NCI-H446 (cell line): Measurements from ENCODE around the gene TGFB2.

Source experiments
- DNase-seq, 2 experiments: peaks; one replicate each; lab custom pipeline; 2025; lab: John Stamatoyannopoulos, UW

The TGFB2 gene

DNA sequence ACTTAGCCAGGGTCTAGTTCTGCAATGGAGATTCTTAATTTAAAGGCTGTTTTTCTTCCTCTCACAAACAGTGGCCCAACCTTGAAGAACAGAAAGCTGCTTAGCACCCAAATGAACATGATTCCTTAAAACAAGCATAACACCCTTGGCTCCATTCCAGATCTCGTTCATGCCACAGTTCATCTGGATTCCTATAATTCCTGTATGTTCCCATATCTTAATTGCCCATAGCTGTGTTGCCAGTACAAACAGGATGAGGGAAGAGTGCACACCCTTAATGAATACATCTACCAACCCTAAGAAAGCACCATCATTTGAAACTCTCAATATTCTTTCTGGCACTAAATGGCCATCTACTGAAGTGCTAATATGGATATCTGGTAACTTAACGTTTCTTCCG lies 45.5 kb downstream of the TGFB2 start:
- no peak for DNase-seq

DNA sequence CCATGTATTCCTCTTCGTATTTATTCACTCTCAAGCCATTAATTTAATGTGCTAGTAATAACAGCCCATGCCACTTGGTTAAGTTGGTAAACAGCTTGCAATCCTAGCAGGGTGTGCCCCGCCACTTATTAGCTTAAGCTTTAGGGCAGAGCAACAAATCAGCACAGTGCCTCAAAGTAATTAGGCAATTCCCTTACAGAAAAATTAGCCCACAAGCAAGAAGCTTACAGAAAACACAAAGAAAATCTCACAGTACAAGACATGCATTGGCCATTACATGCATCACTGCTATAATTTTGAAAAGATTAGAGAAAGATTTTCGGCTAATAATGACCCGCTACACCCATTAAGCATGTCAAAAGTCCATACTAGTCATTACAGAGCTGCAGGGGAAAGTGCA lies 47.6 kb downstream of the TGFB2 start:
- DNase-seq, result no peak

DNA sequence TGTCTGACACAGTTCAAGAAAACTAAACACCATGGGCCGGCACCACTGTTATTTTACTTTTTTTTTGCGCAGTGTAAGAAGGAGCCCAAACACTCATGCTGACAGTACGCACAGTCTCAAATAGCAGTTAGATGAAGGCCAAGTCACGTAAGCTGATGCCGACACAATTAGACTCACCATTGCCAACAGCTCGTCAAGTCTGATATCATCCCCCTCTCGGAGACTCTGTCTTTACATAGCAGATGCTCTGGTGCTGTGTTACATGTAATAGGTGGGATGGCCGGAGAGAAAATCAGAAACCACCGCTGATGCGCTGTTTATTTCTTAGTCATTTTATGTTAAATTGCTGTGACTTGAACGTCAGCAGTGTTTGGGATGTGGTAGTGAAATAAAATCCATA lies 49.3 kb downstream of the TGFB2 start:
- DNase-seq, result peak in 1 of 2 experiments; percentile 15

- no peak for DNase-seq
Measured at GRCh38 chr1:218394989-218395388, 49.9 kb downstream of the TGFB2 start.

- DNase-seq, result no peak
Measured at GRCh38 chr1:218395916-218396315, 50.8 kb downstream of the TGFB2 start.

- no peak for DNase-seq
Measured at GRCh38 chr1:218397752-218398339, 52.7 kb downstream of the TGFB2 start.

DNA sequence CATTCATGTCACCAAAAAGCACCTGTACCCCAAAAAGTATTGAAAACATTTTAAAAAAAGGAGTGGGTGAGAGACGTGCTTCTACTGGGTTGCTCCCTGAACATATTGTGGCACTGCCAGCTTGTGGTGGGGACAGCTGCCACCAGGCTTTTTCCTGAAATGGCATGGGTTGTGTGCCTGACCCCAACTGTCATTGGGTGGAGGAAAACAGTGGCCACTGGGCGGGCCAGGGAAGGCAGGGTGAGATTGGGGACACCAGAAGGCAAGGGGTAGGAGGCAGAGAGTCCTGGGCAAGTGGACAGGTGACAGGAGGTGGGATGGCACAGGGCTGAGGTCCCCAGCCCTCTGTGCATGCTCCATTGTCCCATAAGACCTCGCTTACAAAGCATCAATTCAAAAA lies 55.5 kb downstream of the TGFB2 start:
- no peak for DNase-seq

- no peak for DNase-seq
Measured at GRCh38 chr1:218401441-218401997, 56.4 kb downstream of the TGFB2 start.

GRCh38 chr1:218401998-218402785 lies 57.1 kb downstream of the TGFB2 start:
- no peak for DNase-seq

GRCh38 chr1:218402786-218403120 lies 57.6 kb downstream of the TGFB2 start:
- peak in 1 of 2 experiments; percentile 21 for DNase-seq

DNA sequence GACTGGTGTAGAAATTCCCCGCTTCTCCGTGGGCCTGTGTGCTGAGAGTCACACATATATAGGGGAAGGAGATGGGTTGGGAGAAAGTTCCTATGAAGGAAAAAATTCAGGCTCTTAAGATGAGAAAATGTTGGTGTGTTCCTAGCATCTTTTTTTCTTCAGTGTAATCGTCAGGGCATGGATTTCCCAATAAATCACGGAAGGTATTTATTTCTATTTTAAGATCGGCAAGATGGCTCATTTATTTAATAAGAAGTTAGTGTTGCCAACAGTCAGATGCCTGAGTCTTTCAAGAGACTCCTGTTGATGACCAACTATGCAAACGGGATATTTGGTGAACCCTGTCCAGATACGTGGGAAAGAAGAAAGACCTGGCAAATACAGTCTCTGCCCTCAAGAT lies 58.2 kb downstream of the TGFB2 start:
- no peak for DNase-seq

DNA sequence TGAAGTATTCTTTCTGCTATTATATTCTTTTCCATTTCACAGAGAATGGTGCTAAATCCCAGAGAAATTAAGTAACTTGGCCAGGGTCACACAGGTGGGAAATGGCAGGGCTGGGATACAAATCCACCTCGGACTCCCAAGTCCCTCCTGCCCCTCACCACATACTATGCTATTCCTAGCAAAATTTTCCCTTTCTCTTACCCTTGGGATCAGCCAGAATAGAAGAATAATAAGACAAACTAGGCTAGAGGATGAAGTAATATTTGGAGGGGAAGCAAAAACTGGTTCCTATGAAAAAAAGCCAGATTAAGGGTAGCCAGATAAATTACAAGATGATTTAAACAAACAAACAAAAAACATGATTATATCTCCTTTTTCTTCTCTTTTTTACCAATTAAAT lies 62.5 kb downstream of the TGFB2 start:
- DNase-seq, result no peak

DNA sequence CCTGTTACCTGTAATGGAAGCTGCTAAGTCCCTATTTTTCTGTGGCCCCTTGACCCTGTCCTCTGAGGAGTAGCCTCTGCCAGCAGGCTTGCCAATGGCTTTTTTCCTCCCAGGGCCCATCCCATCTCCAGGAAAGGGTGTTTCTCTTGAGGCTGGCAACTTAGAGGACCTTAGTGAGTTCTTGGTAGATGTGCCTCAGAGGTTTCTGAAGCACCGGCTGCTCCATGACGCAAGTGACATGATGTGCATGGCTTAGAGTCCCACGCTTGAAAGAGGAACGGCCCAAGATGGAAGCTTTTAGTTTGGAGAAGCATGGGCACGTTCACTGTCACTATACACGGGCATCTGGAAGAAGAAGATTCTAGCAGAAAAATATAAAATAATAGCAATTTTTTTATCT lies 63.0 kb downstream of the TGFB2 start:
- no peak for DNase-seq

DNA sequence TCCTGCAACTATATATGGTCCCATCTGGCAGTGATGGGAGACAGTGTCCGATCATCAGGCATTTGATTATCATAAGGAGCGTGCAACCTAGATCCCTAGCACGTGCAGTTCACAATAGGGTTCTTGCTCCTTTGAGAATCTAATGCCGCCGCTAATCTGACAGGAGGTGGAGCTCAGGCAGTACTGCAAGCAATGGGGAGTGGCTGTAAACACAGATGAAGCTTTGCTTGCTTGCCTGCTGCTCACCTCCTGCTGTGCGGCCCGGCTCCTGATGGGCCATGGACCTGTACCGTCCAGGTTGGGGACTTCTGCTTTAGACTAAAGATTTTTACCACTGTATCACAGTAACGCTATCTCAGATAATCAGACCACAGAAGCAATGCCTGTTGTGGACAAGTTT lies 63.8 kb downstream of the TGFB2 start:
- DNase-seq, result no peak

GRCh38 chr1:218409946-218410510 lies 64.9 kb downstream of the TGFB2 start:
- no peak for DNase-seq

DNA sequence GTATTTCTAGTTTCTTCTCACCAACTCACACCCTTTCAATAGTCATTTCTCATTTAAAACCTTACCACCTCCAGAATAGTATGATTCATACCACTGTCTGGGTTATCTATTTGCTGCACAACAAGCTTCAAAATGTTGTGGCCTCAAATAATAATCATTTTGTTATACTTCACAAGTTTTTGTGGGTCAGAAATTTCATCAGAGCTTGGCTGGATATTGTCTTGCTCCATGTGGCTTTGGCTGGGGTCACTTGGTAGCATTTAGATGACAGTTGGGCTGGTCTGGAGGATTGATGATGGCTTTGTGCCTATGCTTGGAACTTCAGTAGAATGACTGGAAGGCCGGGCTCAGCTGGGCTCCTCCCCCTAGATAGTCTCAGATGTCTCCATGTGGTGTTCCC lies 66.0 kb downstream of the TGFB2 start:
- DNase-seq, result no peak

GRCh38 chr1:218412171-218412570 lies 67.0 kb downstream of the TGFB2 start:
- no peak for DNase-seq

DNA sequence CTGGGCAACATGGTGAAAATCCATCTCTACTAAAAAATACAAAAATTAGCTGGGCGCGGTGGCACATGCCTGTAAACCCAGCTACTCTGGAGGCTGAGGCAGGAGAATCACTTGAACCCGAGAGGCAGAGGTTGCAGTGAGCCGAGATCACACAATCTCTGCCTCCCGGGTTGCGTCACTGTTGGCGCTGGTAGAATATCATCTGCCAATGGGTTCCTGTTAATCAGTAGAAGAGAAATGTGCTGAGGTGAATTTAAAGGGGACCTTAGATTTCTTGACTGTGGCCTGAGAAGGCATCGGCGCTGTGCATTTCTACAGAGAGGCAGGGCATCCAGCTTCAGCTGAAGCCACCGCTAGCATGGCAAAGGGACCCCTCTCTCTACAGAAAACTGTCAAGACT lies 68.0 kb downstream of the TGFB2 start:
- DNase-seq, result no peak

- DNase-seq, result no peak
Measured at GRCh38 chr1:218414060-218414728, 69.1 kb downstream of the TGFB2 start.

DNA sequence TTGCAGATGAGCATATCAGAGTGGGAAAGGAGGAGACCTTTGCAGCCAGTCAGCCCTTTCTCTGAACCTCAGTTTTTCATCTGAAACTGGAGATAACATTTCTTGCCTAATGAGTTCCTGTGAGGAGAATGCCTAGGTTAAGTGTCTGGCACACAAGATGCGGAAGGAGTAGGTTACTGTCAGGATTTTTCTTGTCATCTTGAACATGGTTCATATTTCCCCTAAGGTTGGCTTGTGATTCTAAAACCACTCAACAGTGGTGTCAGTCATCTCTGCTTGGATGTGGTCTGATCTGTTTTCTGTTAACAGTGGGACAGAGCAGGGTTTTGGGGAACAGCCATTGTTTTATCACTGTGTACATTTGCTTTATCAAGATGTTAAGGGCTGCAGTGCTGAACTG lies 70.6 kb downstream of the TGFB2 start:
- DNase-seq, result no peak

- no peak for DNase-seq
Measured at GRCh38 chr1:218421531-218421930, 76.4 kb downstream of the TGFB2 start.

GRCh38 chr1:218424502-218424901 lies 79.4 kb downstream of the TGFB2 start:
- no peak for DNase-seq
